ENCODE results near the gene ACSF3. TPM values are rescaled to one million over a fixed set of nuclear protein-coding genes. Genes with fewer than 3 reads are reported as not detected.

The ACSF3 gene
- total RNA-seq, 2 experiments from 2014 or later = 112 to 143 TPM

DNA sequence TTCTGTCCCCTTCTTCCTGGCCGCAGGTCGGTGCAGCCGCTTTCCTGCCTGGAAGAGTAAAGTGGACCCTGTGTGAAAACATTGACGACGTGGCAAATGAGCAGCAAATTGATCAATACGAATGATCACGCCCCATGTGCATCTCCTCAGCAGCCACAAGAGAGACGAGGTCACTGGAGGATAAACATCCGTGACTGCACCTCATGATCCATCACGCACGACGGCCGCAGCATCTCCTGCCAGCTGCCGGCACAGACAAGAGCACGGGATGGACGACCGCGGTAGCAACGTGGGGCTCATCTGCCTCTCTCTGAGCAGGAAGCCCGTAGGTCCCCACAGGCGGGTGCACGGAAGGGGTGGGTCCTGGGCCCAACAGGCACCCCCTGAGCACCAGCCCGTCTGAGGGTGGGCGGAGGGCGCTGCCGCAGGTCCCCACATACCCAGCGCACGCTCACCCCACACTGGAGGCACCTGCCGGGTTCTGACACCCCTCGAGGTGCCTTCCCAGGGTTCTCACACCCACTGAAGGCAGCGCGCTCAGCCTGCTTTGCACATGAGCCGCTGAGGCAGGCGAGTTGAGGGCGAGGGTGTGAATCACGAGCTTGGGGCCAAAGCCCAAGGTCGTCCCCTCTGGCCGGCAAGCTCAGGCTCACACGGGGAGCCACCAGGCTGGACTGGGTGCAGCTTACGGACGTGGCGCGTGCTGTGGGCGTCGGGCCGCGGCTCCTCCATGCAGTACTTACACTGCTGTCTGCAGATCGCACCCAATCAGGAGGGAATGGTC, 65.6 kb downstream of the ACSF3 start:
- intact Hi-C loops (cut with micrococcal nuclease; ENCODE audit: unreplicated experiment) = no loop called here
- DNase-seq (ENCODE audit: low spot score) = no peak
- H3K79me2 ChIP-seq (ENCODE audit: insufficient read depth, low read depth, low read length) = no peaks in the 10 kb centered on the region
- TF ChIP-seq, protein P1, sequence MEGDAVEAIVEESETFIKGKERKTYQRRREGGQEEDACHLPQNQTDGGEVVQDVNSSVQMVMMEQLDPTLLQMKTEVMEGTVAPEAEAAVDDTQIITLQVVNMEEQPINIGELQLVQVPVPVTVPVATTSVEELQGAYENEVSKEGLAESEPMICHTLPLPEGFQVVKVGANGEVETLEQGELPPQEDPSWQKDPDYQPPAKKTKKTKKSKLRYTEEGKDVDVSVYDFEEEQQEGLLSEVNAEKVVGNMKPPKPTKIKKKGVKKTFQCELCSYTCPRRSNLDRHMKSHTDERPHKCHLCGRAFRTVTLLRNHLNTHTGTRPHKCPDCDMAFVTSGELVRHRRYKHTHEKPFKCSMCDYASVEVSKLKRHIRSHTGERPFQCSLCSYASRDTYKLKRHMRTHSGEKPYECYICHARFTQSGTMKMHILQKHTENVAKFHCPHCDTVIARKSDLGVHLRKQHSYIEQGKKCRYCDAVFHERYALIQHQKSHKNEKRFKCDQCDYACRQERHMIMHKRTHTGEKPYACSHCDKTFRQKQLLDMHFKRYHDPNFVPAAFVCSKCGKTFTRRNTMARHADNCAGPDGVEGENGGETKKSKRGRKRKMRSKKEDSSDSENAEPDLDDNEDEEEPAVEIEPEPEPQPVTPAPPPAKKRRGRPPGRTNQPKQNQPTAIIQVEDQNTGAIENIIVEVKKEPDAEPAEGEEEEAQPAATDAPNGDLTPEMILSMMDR (conservative IDR thresholded peaks at IDR 0.05; ENCODE audit: low read length) = no peak
- no peak for TF ChIP-seq EZH2phosphoT487 (IDR thresholded peaks at IDR 0.05; ENCODE audit: borderline replicate concordance, low read depth, low read length)
- no peak overlapping the region for H2AFZ ChIP-seq (ENCODE audit: low read length)
- no peaks in the 10 kb centered on the region for H4K20me1 ChIP-seq (ENCODE audit: insufficient read depth, low read length)
- no peak overlapping the region for H3K4me3 ChIP-seq (ENCODE audit: low read depth, low read length, poor library complexity, severe bottlenecking)
- H3K4me2 ChIP-seq (ENCODE audit: low read length) = no peak overlapping the region
- BruUV-seq (replicated peaks) = no TSS peak
- ChIA-PET POLR2A (no interaction called here), CTCF (ENCODE audit: unreplicated experiment) (no interaction called here)
- H3K9me2 ChIP-seq (ENCODE audit: insufficient read depth, low read length) = no peaks in the 10 kb centered on the region
- peaks cover 11% of the 10 kb centered on the region for H3K4me1 ChIP-seq (ENCODE audit: insufficient read depth, low read length, poor library complexity, severe bottlenecking)
- H3K9me3 ChIP-seq (ENCODE audit: low read length) = 0 out of 2 replicates have a peak, but pooled peaks cover 5% of the 10 kb centered on the region
- no peaks in the 10 kb centered on the region for H3K36me3 ChIP-seq (ENCODE audit: insufficient read depth, low read length)
- H3K27ac ChIP-seq (ENCODE audit: low read depth, low read length, poor library complexity, severe bottlenecking) = no peak overlapping the region

DNA sequence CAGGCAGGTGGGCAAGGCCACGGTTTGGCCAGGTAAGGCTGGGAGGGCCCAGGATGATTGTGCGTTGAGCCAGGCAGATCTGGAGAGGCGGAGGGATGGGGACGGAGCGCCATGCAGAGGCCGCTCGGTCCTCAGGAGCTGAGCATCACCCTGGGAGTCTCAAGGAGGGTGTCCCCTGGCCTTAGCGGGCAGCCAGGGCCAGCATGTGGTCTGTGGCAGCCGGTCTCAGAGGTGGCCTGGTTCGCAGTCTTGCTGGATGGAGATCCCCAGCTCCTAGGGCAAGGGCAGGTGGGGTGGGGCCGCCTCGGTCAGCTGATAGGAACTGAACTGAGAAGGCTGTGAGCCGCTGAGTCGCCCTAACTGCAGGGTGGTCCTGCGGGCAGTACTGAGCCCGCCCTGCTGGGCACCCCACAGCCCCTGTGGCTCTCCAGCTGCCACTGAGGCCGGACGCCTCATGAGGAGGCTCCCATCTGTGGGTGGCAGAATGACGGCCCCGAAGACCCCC, 66.2 kb downstream of the ACSF3 start:
- intact Hi-C loops (cut with micrococcal nuclease; ENCODE audit: unreplicated experiment) = no loop called here
- CTCF ChIA-PET (ENCODE audit: unreplicated experiment) = no interaction called here
- H3K4me2 ChIP-seq (ENCODE audit: low read length) = no peak overlapping the region
- no peaks in the 10 kb centered on the region for H3K36me3 ChIP-seq (ENCODE audit: insufficient read depth, low read length)
- no peaks in the 10 kb centered on the region for H4K20me1 ChIP-seq (ENCODE audit: insufficient read depth, low read length)
- no TSS peak for BruUV-seq (replicated peaks)
- H3K27ac ChIP-seq (ENCODE audit: low read depth, low read length, poor library complexity, severe bottlenecking) = no peak overlapping the region
- no peak for DNase-seq (ENCODE audit: low spot score)
- H3K79me2 ChIP-seq (ENCODE audit: insufficient read depth, low read depth, low read length) = no peaks in the 10 kb centered on the region
- H3K9me3 ChIP-seq (ENCODE audit: low read length) = 0 out of 2 replicates have a peak, but pooled peaks cover 5% of the 10 kb centered on the region
- no peak overlapping the region for H3K4me3 ChIP-seq (ENCODE audit: low read depth, low read length, poor library complexity, severe bottlenecking)
- peaks cover 6% of the 10 kb centered on the region for H3K4me1 ChIP-seq (ENCODE audit: insufficient read depth, low read length, poor library complexity, severe bottlenecking)
- H2AFZ ChIP-seq (ENCODE audit: low read length) = no peak overlapping the region
- H3K9me2 ChIP-seq (ENCODE audit: insufficient read depth, low read length) = no peaks in the 10 kb centered on the region
- TF ChIP-seq, protein P1 (conservative IDR thresholded peaks at IDR 0.05; ENCODE audit: low read length) = no peak
- TF ChIP-seq EZH2phosphoT487 (IDR thresholded peaks at IDR 0.05; ENCODE audit: borderline replicate concordance, low read depth, low read length) = no peak
- POLR2A ChIA-PET = no interaction called here
